NCI-H1417 (cell line): ENCODE measurements around the gene IKZF2.
"Not testable (repeated sequence)": the region's sequence is repeated elsewhere in the genome, so short reads cannot be mapped to it uniquely, and the experiment has no call there.

Experiments used
- DNase-seq, 3 experiments: peaks; one replicate each; lab custom pipeline; 2025; lab: John Stamatoyannopoulos, UW

The IKZF2 gene

GRCh38 chr2:213043566-213043965 lies 107.8 kb downstream of the IKZF2 start:
- DNase-seq: no peak

GRCh38 chr2:213042262-213042661 lies 109.2 kb downstream of the IKZF2 start:
- DNase-seq: no peak

- DNase-seq: no peak
These were observed 114.6 kb downstream of the IKZF2 start for GRCh38 chr2:213036836-213037235.

- DNase-seq: no peak
These were observed 116.8 kb downstream of the IKZF2 start for GRCh38 chr2:213034585-213034984.

GRCh38 chr2:213032607-213033006 lies 118.8 kb downstream of the IKZF2 start:
- no peak for DNase-seq

- DNase-seq: peak in 1 of 3 experiments; percentile 2
These were observed 128.4 kb downstream of the IKZF2 start for GRCh38 chr2:213022987-213023386.

- no peak for DNase-seq
These were observed 129.2 kb downstream of the IKZF2 start for GRCh38 chr2:213021971-213022899.

- not testable (repeated sequence) for DNase-seq
These were observed 130.5 kb downstream of the IKZF2 start for GRCh38 chr2:213020913-213021312.

GRCh38 chr2:213020268-213020667 lies 131.1 kb downstream of the IKZF2 start:
- no peak for DNase-seq

- no peak for DNase-seq
These were observed 132.0 kb downstream of the IKZF2 start for GRCh38 chr2:213019368-213019767.

GRCh38 chr2:213018340-213018901 lies 133.0 kb downstream of the IKZF2 start:
- no peak for DNase-seq

- DNase-seq: no peak
These were observed 134.0 kb downstream of the IKZF2 start for GRCh38 chr2:213017404-213017803.

GRCh38 chr2:213016984-213017351 lies 134.4 kb downstream of the IKZF2 start:
- DNase-seq: no peak

GRCh38 chr2:213016166-213016983 lies 135.0 kb downstream of the IKZF2 start:
- no peak for DNase-seq

- DNase-seq: no peak
These were observed 135.8 kb downstream of the IKZF2 start for GRCh38 chr2:213015387-213016165.

- no peak for DNase-seq
These were observed 137.4 kb downstream of the IKZF2 start for GRCh38 chr2:213013979-213014378.

GRCh38 chr2:213011505-213011904 lies 139.9 kb downstream of the IKZF2 start:
- DNase-seq: no peak

GRCh38 chr2:213010106-213010779 lies 141.2 kb downstream of the IKZF2 start:
- no peak for DNase-seq

GRCh38 chr2:213007290-213007838 lies 144.0 kb downstream of the IKZF2 start:
- DNase-seq: no peak

- DNase-seq: no peak
These were observed 147.1 kb downstream of the IKZF2 start for GRCh38 chr2:213004197-213004821.
